HEK293 (cell line): ENCODE measurements around the gene IL3.

ENCODE experiments used
- HOXC10 ChIP-seq: sonication (generic); formaldehyde crosslinking; IDR thresholded peaks from 2 replicates; pipeline ENCODE4 v1.8.1; 2023; ENCODE audit warnings: mild to moderate bottlenecking, missing genetic modification reagents
- INSM2 ChIP-seq: fragments of 450-650 bp; formaldehyde crosslinking; IDR thresholded peaks from 2 replicates; pipeline ENCODE4 v1.5.1; 2016; ENCODE audit warnings: missing biosample characterization, missing genetic modification characterization
- PRDM1 ChIP-seq: fragments of 450-650 bp; formaldehyde crosslinking; IDR thresholded peaks from 2 replicates; pipeline ENCODE4; 2016; ENCODE audit warnings: missing biosample characterization, missing genetic modification characterization
- WT1 ChIP-seq: fragments of 450-650 bp; formaldehyde crosslinking; IDR thresholded peaks from 2 replicates; pipeline ENCODE4 v1.5.1; 2016; ENCODE audit warnings: missing biosample characterization, missing genetic modification characterization
- ZBTB10 ChIP-seq: fragments of 450-650 bp; formaldehyde crosslinking; IDR thresholded peaks from 2 replicates; pipeline ENCODE4 v1.5.1; 2016; ENCODE audit warnings: missing biosample characterization, missing genetic modification characterization
- ZEB2 ChIP-seq: fragments of 450-650 bp; formaldehyde crosslinking; IDR thresholded peaks from 2 replicates; pipeline ENCODE4 v1.5.1; 2016; ENCODE audit warnings: missing biosample characterization, missing genetic modification characterization
- ZFP37 ChIP-seq: fragments of 450-650 bp; formaldehyde crosslinking; IDR thresholded peaks from 2 replicates; pipeline ENCODE4 v1.5.1; 2016; ENCODE audit warnings: missing biosample characterization, missing genetic modification characterization
- ZNF24 ChIP-seq: fragments of 450-650 bp; formaldehyde crosslinking; IDR thresholded peaks from 2 replicates; pipeline ENCODE4 v1.5.1; 2016; ENCODE audit warnings: missing biosample characterization, missing genetic modification characterization
- ZNF274 ChIP-seq, 2 experiments: fragments of 200-500 bp in 1 of 2; fragments of 450-650 bp in 1 of 2; sonication (Bioruptor generic) in 1 of 2; formaldehyde crosslinking in 1 of 2; IDR thresholded peaks; 2 replicates each; pipeline versions ENCODE4 v1.5.1 to v1.6.1; 2014 to 2016; ENCODE audit warnings: borderline replicate concordance in 1 of 2, inconsistent platforms in 1 of 2, low read length in 1 of 2, missing biosample characterization in 1 of 2, missing genetic modification characterization in 1 of 2
- ZNF449 ChIP-seq: fragments of 450-650 bp; formaldehyde crosslinking; IDR thresholded peaks from 2 replicates; pipeline ENCODE4 v1.5.1; 2017; ENCODE audit warnings: missing biosample characterization, mild to moderate bottlenecking, missing genetic modification characterization, moderate library complexity
- ZNF777 ChIP-seq: fragments of 450-650 bp; formaldehyde crosslinking; IDR thresholded peaks from 2 replicates; pipeline ENCODE4 v1.5.1; 2017; ENCODE audit warnings: missing biosample characterization, missing genetic modification characterization, borderline replicate concordance
- TF ChIP-seq, protein P1 (sequence below): fragments of 450-650 bp; formaldehyde crosslinking; IDR thresholded peaks from 2 replicates; pipeline ENCODE4 v1.5.1; 2016; ENCODE audit warnings: missing biosample characterization, missing genetic modification characterization

- no peak for TF ChIP-seq PRDM1 (tag by site-specific recombination)
- no peak for TF ChIP-seq ZNF274 (IDR thresholded peaks at IDR 0.05; ENCODE audit: low read length)
- no peak for TF ChIP-seq ZNF274 (tag by site-specific recombination; IDR thresholded peaks at IDR 0.05; ENCODE audit: borderline replicate concordance)
- no peak for TF ChIP-seq ZNF24
- TF ChIP-seq, protein P1, sequence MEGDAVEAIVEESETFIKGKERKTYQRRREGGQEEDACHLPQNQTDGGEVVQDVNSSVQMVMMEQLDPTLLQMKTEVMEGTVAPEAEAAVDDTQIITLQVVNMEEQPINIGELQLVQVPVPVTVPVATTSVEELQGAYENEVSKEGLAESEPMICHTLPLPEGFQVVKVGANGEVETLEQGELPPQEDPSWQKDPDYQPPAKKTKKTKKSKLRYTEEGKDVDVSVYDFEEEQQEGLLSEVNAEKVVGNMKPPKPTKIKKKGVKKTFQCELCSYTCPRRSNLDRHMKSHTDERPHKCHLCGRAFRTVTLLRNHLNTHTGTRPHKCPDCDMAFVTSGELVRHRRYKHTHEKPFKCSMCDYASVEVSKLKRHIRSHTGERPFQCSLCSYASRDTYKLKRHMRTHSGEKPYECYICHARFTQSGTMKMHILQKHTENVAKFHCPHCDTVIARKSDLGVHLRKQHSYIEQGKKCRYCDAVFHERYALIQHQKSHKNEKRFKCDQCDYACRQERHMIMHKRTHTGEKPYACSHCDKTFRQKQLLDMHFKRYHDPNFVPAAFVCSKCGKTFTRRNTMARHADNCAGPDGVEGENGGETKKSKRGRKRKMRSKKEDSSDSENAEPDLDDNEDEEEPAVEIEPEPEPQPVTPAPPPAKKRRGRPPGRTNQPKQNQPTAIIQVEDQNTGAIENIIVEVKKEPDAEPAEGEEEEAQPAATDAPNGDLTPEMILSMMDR (tag by site-specific recombination), result no peak
- no peak for TF ChIP-seq INSM2 (tag by site-specific recombination)
- no peak for TF ChIP-seq ZFP37 (tag by site-specific recombination)
- no peak for TF ChIP-seq HOXC10 (CRISPR knock-in tag)
- no peak for TF ChIP-seq WT1 (tag by site-specific recombination)
- no peak for TF ChIP-seq ZNF449 (tag by site-specific recombination)
- no peak for TF ChIP-seq ZEB2 (tag by site-specific recombination)
- no peak for TF ChIP-seq ZNF777 (tag by site-specific recombination)
- no peak for TF ChIP-seq ZBTB10
Measured at GRCh38 chr5:132024789-132025402, 35.6 kb upstream of the IL3 start.
